Tibial artery (tissue), 4 donors: ENCODE data around the gene RASSF10.

Experiments
- DNase-seq, 2 donors: peaks; one replicate each; pipeline ENCODE4 v3.0.0-alpha.2; 2019
- H3K27ac ChIP-seq, 2 donors: fragments of 200-600 bp; sonication (generic) in 1 of 2; 1 replicate in 1 of 2; 2 replicates in 1 of 2; pipeline ENCODE4 v1.5.1; 2018 to 2019; ENCODE audit warnings: mild to moderate bottlenecking in 1 of 2
- H3K27me3 ChIP-seq, 2 donors: fragments of 200-600 bp; sonication (generic) in 1 of 2; one replicate each; pipeline versions ENCODE4 v1.5.1 to v1.6.0; 2016 to 2019
- H3K36me3 ChIP-seq, 3 donors: fragments of 200-600 bp; sonication (generic) in 2 of 3; one replicate each; pipeline ENCODE4 v1.5.1; 2016 to 2019; ENCODE audit warnings: mild to moderate bottlenecking in 2 of 3
- H3K4me1 ChIP-seq, 4 donors: fragments of 200-600 bp; sonication (generic) in 2 of 4; 1 replicate in 3 of 4; 2 replicates in 1 of 4; pipeline ENCODE4 v1.5.1; 2016 to 2019
- H3K4me3 ChIP-seq, 2 donors: fragments of 200-600 bp; sonication (generic) in 1 of 2; 1 replicate in 1 of 2; 2 replicates in 1 of 2; pipeline ENCODE4 v1.5.1; 2018 to 2019; ENCODE audit warnings: mild to moderate bottlenecking in 2 of 2
- H3K9me3 ChIP-seq, 3 donors: fragments of 200-600 bp; sonication (generic) in 1 of 3; one replicate each; pipeline ENCODE4 v1.5.1; 2016 to 2019
- CTCF ChIP-seq, 2 experiments: fragments of 200-600 bp in 1 of 2; fragments of 450-650 bp in 1 of 2; IDR thresholded peaks; one replicate each; pipeline ENCODE4 v1.5.1; 2017 to 2019; ENCODE audit warnings: antibody characterized with exemption in 2 of 2, mild to moderate bottlenecking in 1 of 2, moderate library complexity in 1 of 2
- intact Hi-C: fragments of 100-400 bp; cut with DNase I; formaldehyde crosslinking; loops from one replicate; pipeline ENCODE4 v1.15.0; 2023; ENCODE audit warnings: low total_unique reads

RASSF10 gene

GRCh38 chr11:13013054-13013488, 4.0 kb downstream of the RASSF10 start:
- no peak overlapping the region for H3K4me3 ChIP-seq
- H3K27me3 ChIP-seq = peaks cover 3 to 80% of the 10 kb centered on the region in 2 donors
- H3K9me3 ChIP-seq = no peaks in the 10 kb centered on the region
- no peak for DNase-seq
- intact Hi-C loops = no loop called here
- TF ChIP-seq CTCF (IDR thresholded peaks at IDR 0.05) = no peak
- H3K27ac ChIP-seq = no peak overlapping the region
- H3K36me3 ChIP-seq = no peaks in the 10 kb centered on the region
- peaks cover 0 to 32% (median 22%) of the 10 kb centered on the region in 4 donors for H3K4me1 ChIP-seq

GRCh38 chr11:13015753-13016152, 6.6 kb downstream of the RASSF10 start:
- Histone ChIP-seq H3K27me3 (peaks cover 0 to 53% of the 10 kb centered on the region in 2 donors), H3K4me1 (peaks cover 0 to 5% (median under 1%) of the 10 kb centered on the region in 4 donors), H3K9me3 (no peaks in the 10 kb centered on the region), H3K27ac (no peak overlapping the region), H3K36me3 (no peaks in the 10 kb centered on the region), H3K4me3 (no peak overlapping the region)
- intact Hi-C loops = no loop called here
- TF ChIP-seq CTCF (IDR thresholded peaks at IDR 0.05) = no peak
- no peak for DNase-seq

DNA sequence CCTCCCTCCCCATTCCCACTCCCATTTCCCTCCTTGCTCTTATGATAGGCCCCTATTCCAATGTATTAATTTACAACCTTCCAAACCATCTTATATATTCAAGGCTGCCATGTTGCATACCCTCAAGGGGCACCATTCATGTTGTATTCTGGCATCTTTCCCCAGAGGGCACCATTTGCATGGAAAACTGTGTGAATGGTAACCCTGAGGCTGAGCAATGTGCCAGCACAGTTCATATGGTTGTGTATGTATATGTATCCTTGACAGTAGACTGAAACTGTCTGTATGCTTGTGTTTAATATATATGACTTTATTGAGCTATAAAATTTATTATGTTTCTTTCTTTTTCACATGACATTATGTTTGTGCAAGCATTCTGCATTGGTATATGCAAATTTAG, 7.3 kb downstream of the RASSF10 start:
- H3K9me3 ChIP-seq = no peaks in the 10 kb centered on the region
- H3K36me3 ChIP-seq = no peaks in the 10 kb centered on the region
- no peaks in the 10 kb centered on the region for H3K4me1 ChIP-seq
- no peak overlapping the region for H3K27ac ChIP-seq
- DNase-seq = no peak
- H3K4me3 ChIP-seq = no peak overlapping the region
- TF ChIP-seq CTCF (IDR thresholded peaks at IDR 0.05) = no peak
- intact Hi-C loops = no loop called here
- peaks cover 0 to 46% of the 10 kb centered on the region in 2 donors for H3K27me3 ChIP-seq

GRCh38 chr11:13019313-13019712, 10.2 kb downstream of the RASSF10 start:
- H3K27ac ChIP-seq = no peak overlapping the region
- H3K27me3 ChIP-seq = peaks cover 0 to 23% of the 10 kb centered on the region in 2 donors
- intact Hi-C loops = no loop called here
- H3K4me3 ChIP-seq = no peak overlapping the region
- H3K9me3 ChIP-seq = no peaks in the 10 kb centered on the region
- no peak for DNase-seq
- H3K36me3 ChIP-seq = no peaks in the 10 kb centered on the region
- no peaks in the 10 kb centered on the region for H3K4me1 ChIP-seq
- TF ChIP-seq CTCF (IDR thresholded peaks at IDR 0.05) = no peak

- TF ChIP-seq CTCF (IDR thresholded peaks at IDR 0.05) = no peak
- Histone ChIP-seq H3K27ac (no peak overlapping the region), H3K4me1 (no peaks in the 10 kb centered on the region), H3K36me3 (no peaks in the 10 kb centered on the region), H3K27me3 (peaks cover 0 to 3% of the 10 kb centered on the region in 2 donors), H3K9me3 (no peaks in the 10 kb centered on the region), H3K4me3 (no peak overlapping the region)
- no peak for DNase-seq
- intact Hi-C loops = no loop called here
Observed at GRCh38 chr11:13023423-13023822, 14.3 kb downstream of the RASSF10 start.

DNA sequence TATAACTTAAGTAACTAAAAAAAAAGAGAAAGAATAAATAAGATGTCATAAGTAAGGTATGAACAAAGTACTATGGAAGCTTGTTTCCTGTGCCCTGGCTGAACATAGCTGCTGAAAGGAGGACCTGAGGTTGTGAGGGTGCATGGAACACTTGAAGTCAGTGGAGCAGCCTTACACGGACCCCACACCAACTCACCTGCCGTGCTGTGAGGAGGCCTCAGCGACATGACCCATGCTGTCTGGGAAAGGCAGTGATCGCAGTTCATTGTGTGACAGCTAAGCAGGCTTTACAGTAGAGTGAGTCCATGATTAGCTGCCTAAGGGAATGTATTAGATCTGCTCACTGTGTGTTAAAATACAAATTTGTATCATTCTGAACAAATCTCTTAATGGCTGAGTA, 17.6 kb downstream of the RASSF10 start:
- peaks cover 0 to 3% of the 10 kb centered on the region in 2 donors for H3K27me3 ChIP-seq
- H3K27ac ChIP-seq = no peak overlapping the region
- intact Hi-C loops = no loop called here
- no peaks in the 10 kb centered on the region for H3K36me3 ChIP-seq
- DNase-seq = no peak
- H3K9me3 ChIP-seq = no peaks in the 10 kb centered on the region
- no peak for TF ChIP-seq CTCF (IDR thresholded peaks at IDR 0.05)
- H3K4me1 ChIP-seq = no peaks in the 10 kb centered on the region
- no peak overlapping the region for H3K4me3 ChIP-seq
